SK-N-SH treated with all-trans-retinoic acid at 6 μM for 48 hours (cell line): ENCODE data around the gene MUC2.

Source experiments
- ARNTL ChIP-seq: fragments of 450-650 bp; formaldehyde crosslinking; IDR thresholded peaks from 2 replicates; pipeline ENCODE4 v1.5.0; 2020; ENCODE audit warnings: low read depth, mild to moderate bottlenecking, moderate library complexity, borderline replicate concordance
- CSDC2 ChIP-seq: fragments of 250-450 bp; sonication (Bioruptor Pico); IDR thresholded peaks from 2 replicates; pipeline ENCODE4 v1.5.0; 2020; ENCODE audit warnings: mild to moderate bottlenecking, moderate library complexity
- CSRNP3 ChIP-seq: fragments of 250-450 bp; sonication (Bioruptor Pico); IDR thresholded peaks from 2 replicates; pipeline ENCODE4 v1.5.1; 2021; ENCODE audit warnings: mild to moderate bottlenecking, moderate library complexity
- ESRRG ChIP-seq: fragments of 250-450 bp; sonication (Bioruptor Pico); IDR thresholded peaks from 2 replicates; pipeline ENCODE4 v1.6.1; 2021; ENCODE audit warnings: mild to moderate bottlenecking
- ISL1 ChIP-seq: fragments of 250-450 bp; sonication (Bioruptor Pico); IDR thresholded peaks from 2 replicates; pipeline ENCODE4 v2.1.2; 2022; ENCODE audit warnings: mild to moderate bottlenecking, moderate library complexity
- OSR1 ChIP-seq: fragments of 250-450 bp; sonication (Bioruptor Pico); IDR thresholded peaks from 2 replicates; pipeline ENCODE4 v1.8.0; 2022; ENCODE audit warnings: moderate library complexity, mild to moderate bottlenecking, inconsistent platforms
- PATZ1 ChIP-seq: fragments of 250-450 bp; sonication (Bioruptor Pico); IDR thresholded peaks from 2 replicates; pipeline ENCODE4 v1.8.0; 2020; ENCODE audit warnings: mild to moderate bottlenecking, moderate library complexity, borderline replicate concordance
- PPARA ChIP-seq: fragments of 250-450 bp; sonication (Bioruptor Pico); IDR thresholded peaks from 2 replicates; pipeline ENCODE4 v1.5.0; 2020; ENCODE audit warnings: mild to moderate bottlenecking, borderline replicate concordance
- RARB ChIP-seq: fragments of 250-450 bp; sonication (Bioruptor Pico); IDR thresholded peaks from 2 replicates; pipeline ENCODE4 v1.8.0; 2021; ENCODE audit warnings: mild to moderate bottlenecking, moderate library complexity
- TCF4 ChIP-seq: fragments of 250-450 bp; sonication (Bioruptor Pico); IDR thresholded peaks from 2 replicates; pipeline ENCODE4 v1.8.0; 2021; ENCODE audit warnings: mild to moderate bottlenecking, moderate library complexity, borderline replicate concordance
- ZFP3 ChIP-seq: fragments of 250-450 bp; sonication (Bioruptor Pico); IDR thresholded peaks from 2 replicates; pipeline ENCODE4 v1.5.0; 2020; ENCODE audit warnings: mild to moderate bottlenecking, moderate library complexity
- ZFP30 ChIP-seq: fragments of 450-650 bp; formaldehyde crosslinking; IDR thresholded peaks from 2 replicates; pipeline ENCODE4 v1.5.0; 2022; ENCODE audit warnings: mild to moderate bottlenecking, moderate library complexity
- ZNF8 ChIP-seq: fragments of 450-650 bp; formaldehyde crosslinking; IDR thresholded peaks from 2 replicates; pipeline ENCODE4 v1.5.0; 2020; ENCODE audit warnings: mild to moderate bottlenecking, moderate library complexity

- no peak for TF ChIP-seq ISL1
- no peak for TF ChIP-seq RARB
- no peak for TF ChIP-seq PATZ1
- TF ChIP-seq ESRRG (CRISPR knock-in tag), result no peak
- no peak for TF ChIP-seq ZFP30 (CRISPR knock-in tag)
- no peak for TF ChIP-seq TCF4
- no peak for TF ChIP-seq ZFP3 (CRISPR knock-in tag)
- no peak for TF ChIP-seq OSR1 (CRISPR knock-in tag)
- no peak for TF ChIP-seq ARNTL (CRISPR knock-in tag)
- no peak for TF ChIP-seq CSRNP3 (CRISPR knock-in tag)
- TF ChIP-seq PPARA (CRISPR knock-in tag), result no peak
- no peak for TF ChIP-seq CSDC2
- TF ChIP-seq ZNF8 (CRISPR knock-in tag), result no peak
Measured at GRCh38 chr11:1083621-1084551, 9.2 kb downstream of the MUC2 start.
